GM18520 (cell line): ENCODE data around the gene IL16.

ENCODE experiments used
- ATAC-seq: cut with Tn5 transposase; IDR thresholded peaks from one replicate; pipeline ENCODE4 v1.9.1; 2021; ENCODE audit not compliant: unreplicated experiment

Gene IL16

GRCh38 chr15:81174125-81174791, 22.4 kb upstream of the IL16 start:
- no peak for ATAC-seq

- no peak for ATAC-seq
These were observed 21.8 kb upstream of the IL16 start for GRCh38 chr15:81174792-81175327.

- ATAC-seq, result no peak
These were observed 21.2 kb upstream of the IL16 start for GRCh38 chr15:81175496-81175895.

- no peak for ATAC-seq
These were observed 20.3 kb upstream of the IL16 start for GRCh38 chr15:81176291-81176893.

GRCh38 chr15:81178365-81178764, 18.3 kb upstream of the IL16 start:
- ATAC-seq, result no peak

- no peak for ATAC-seq
These were observed 15.5 kb upstream of the IL16 start for GRCh38 chr15:81181220-81181619.

- no peak for ATAC-seq
These were observed 14.5 kb upstream of the IL16 start for GRCh38 chr15:81182031-81182755.

GRCh38 chr15:81182756-81183438, 13.8 kb upstream of the IL16 start:
- no peak for ATAC-seq

GRCh38 chr15:81183439-81183775, 13.3 kb upstream of the IL16 start:
- ATAC-seq, result no peak

GRCh38 chr15:81184188-81184587, 12.5 kb upstream of the IL16 start:
- no peak for ATAC-seq

GRCh38 chr15:81185631-81186295, 10.9 kb upstream of the IL16 start:
- no peak for ATAC-seq

GRCh38 chr15:81188354-81188753, 8.3 kb upstream of the IL16 start:
- no peak for ATAC-seq

GRCh38 chr15:81189583-81190283, 6.9 kb upstream of the IL16 start:
- ATAC-seq, result no peak

GRCh38 chr15:81190922-81191507, 5.7 kb upstream of the IL16 start:
- ATAC-seq, result no peak

- no peak for ATAC-seq
These were observed 5.0 kb upstream of the IL16 start for GRCh38 chr15:81191701-81192100.

GRCh38 chr15:81194723-81195122, 2.0 kb upstream of the IL16 start:
- ATAC-seq, result no peak

GRCh38 chr15:81195339-81195864, 1.3 kb upstream of the IL16 start:
- ATAC-seq, result no peak

- ATAC-seq, result no peak
These were observed 564 bp downstream of the IL16 start for GRCh38 chr15:81197255-81197630.

GRCh38 chr15:81197688-81198281, 1.1 kb downstream of the IL16 start:
- ATAC-seq, result no peak
